Left kidney (tissue), 2 donors: ENCODE data around the gene CYB5RL. TPM values are rescaled to one million over a fixed set of nuclear protein-coding genes. Genes with fewer than 3 reads are reported as not detected.

Experiments
- DNase-seq: peaks from one replicate; pipeline ENCODE4 v3.0.0-alpha.2; 2013
- polyA plus RNA-seq: library from polyadenylated mRNA; unstranded; fragments of 120-200 nt; gene quantifications from one replicate; pipeline ENCODE4 v1.2.1, GENCODE V29; 2013; ENCODE audit not compliant: insufficient read length

Gene CYB5RL
- polyA plus RNA-seq, 1 donor: 10.0 TPM

DNA sequence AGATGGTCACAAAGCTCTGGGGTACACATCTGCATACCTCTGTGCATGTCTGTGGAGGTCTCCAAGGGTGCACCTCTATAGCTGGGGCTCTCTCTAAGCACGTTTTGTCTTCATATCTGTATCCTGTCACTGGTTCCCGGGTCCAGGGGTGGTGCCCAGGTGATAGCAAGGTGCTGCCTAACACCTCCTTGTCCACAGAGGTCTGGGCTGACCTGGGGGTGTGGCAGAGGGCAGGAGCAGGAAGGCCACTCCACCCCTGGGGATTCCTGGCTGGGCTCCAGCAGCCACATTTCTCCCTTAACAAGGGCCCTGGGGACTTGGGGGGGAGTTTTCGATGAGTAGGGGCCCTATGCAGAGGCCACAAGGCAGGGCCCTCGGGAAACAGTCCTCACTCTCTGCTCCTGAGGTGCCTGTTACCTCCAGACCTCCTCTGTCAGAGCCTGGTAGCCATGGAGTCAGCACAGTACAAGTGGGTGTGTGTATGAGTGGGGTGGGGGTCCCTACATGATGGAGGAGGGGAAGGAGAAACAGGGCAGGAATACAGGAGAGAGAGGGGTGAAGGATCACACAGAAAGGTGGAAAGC, 40.0 kb downstream of the CYB5RL start:
- DNase-seq: no peak

DNA sequence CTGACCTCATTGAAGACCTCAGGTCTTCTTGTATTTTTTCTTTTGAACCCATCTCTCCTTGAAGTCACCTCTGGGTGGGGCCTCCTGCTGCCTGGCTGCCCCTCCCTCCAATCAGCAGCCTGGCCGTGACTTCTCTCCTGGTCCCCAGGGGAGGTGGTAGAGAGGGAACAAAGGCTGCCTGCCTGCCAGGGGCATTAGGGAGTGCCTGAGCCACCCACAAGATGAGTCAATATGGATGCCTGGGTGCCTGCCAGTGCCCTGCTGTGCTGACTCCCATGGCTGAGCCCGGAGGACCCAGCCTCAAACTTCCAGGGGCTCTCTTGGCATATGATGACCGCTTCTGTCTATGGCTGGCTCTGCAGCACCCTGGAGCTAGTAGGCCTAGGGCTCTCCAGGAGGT, 41.8 kb downstream of the CYB5RL start:
- DNase-seq: no peak

GRCh38 chr1:54157401-54157800, 42.4 kb downstream of the CYB5RL start:
- DNase-seq: no peak

- no peak for DNase-seq
Measured at GRCh38 chr1:54156986-54157385, 42.8 kb downstream of the CYB5RL start.

GRCh38 chr1:54156201-54156600, 43.6 kb downstream of the CYB5RL start:
- DNase-seq: no peak

DNA sequence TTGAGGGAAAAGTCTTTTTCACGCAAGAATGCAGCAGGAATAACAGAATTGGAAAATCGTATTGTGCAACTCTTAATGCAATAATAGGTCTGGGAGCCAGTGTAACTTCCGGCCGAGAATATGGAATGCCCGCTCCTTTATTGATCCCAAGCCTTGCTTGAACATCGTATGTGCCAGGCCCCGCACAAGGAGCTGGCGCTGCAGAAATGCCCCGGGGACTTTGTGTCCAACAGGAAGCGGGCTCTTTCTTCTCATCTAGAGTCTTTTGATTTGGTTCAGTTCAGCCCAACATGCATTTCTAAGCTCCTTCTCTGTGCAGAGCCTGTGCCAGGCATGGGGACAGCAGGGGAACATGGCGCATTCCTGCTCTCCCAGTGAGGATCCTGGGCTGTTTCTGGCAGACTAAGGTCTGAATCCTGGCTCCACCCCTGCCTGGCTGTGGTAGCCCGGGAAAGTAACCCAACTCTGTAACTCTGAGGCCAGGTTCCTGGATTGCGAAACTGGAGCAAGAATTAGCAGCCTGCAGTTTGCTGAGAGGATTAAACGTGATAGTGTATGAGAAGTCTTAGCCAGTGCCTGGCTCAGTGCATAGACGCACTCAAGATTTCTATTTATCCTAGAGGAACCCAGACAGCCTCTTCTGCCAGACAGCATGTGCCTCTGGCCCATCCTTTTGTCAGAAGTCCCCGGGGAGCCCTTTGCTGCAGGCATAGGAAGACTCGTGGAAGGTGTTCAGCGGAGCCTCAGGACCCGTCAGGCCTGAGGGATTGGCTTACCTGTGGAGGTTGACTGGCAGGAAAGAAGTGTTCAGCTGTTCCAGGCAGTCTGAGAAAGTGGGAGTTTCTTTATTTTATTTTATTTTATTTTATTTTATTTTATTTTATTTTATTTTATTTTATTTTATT, 46.0 kb downstream of the CYB5RL start:
- no peak for DNase-seq

- no peak for DNase-seq
Measured at GRCh38 chr1:54152696-54153095, 47.1 kb downstream of the CYB5RL start, which contains the start of gene CDCP2. Gene CDCP2, minus strand, starts transcription at chr1:54153000. Its CDS starts 78 bp downstream, at chr1:54152922.

- DNase-seq: no peak
Measured at GRCh38 chr1:54151013-54151412, 48.8 kb downstream of the CYB5RL start.

Other genes with a start within 250 kb of the CYB5RL start
- gene LDLRAD1, start 181.8 kb downstream of the CYB5RL start, polyA plus RNA-seq: not detected
- gene TMEM59, start 146.8 kb downstream of the CYB5RL start, polyA plus RNA-seq: 357 TPM
- 9.4 TPM for gene TCEANC2, start 146.4 kb downstream of the CYB5RL start, polyA plus RNA-seq
- 0.08 TPM for gene CDCP2, start 47.0 kb downstream of the CYB5RL start, polyA plus RNA-seq
- 81.9 TPM for gene MRPL37, start 137 bp upstream of the CYB5RL start, polyA plus RNA-seq
- gene SSBP3, start 206.4 kb upstream of the CYB5RL start, polyA plus RNA-seq: 118 TPM